Mesodermal cell (in vitro differentiated cells): Measurements from ENCODE around the gene FXYD7.
"Not testable (repeated sequence)": the region's sequence is repeated elsewhere in the genome, so short reads cannot be mapped to it uniquely, and the experiment has no call there.

ENCODE experiments used
- H3K27ac ChIP-seq: 2 replicates; pipeline ENCODE4 v1.7.0; 2013; ENCODE audit warnings: mild to moderate bottlenecking, low read depth, low read length, moderate library complexity; ENCODE audit not compliant: severe bottlenecking
- H3K36me3 ChIP-seq: 2 replicates; pipeline ENCODE4 v1.7.1; 2013; ENCODE audit warnings: mild to moderate bottlenecking, low read length, moderate library complexity; ENCODE audit not compliant: control insufficient read depth, insufficient read depth
- H3K4me1 ChIP-seq: one replicate; pipeline ENCODE4 v1.7.1; 2013; ENCODE audit warnings: mild to moderate bottlenecking, low read length; ENCODE audit not compliant: insufficient read depth, control insufficient read depth, poor library complexity, severe bottlenecking
- H3K4me3 ChIP-seq: 2 replicates; pipeline ENCODE4 v1.7.0; 2013; ENCODE audit warnings: low read length, control low read depth, mild to moderate bottlenecking; ENCODE audit not compliant: insufficient read depth, poor library complexity, severe bottlenecking; ENCODE audit errors: extremely low read depth
- H3K9me3 ChIP-seq: 2 replicates; pipeline ENCODE4 v1.7.1; 2013; ENCODE audit warnings: mild to moderate bottlenecking, low read length, moderate library complexity; ENCODE audit not compliant: control insufficient read depth
- WGBS, 2 experiments: methylation state at CpG; one replicate each; pipeline ENCODE4 v1.1.5; 2013; ENCODE audit warnings: missing lambda C conversion rate in 2 of 2; ENCODE audit not compliant: insufficient coverage in 2 of 2; 5-methylcytosine and 5-hydroxymethylcytosine counted together

FXYD7 gene

GRCh38 chr19:35101949-35102348 is 41.1 kb upstream of the FXYD7 start:
- not testable (repeated sequence) for H3K9me3 ChIP-seq, H3K27ac ChIP-seq, H3K4me1 ChIP-seq, H3K36me3 ChIP-seq, H3K4me3 ChIP-seq
- WGBS, 2 experiments, result 92 to 100% methylated on average over 4 of the region's 10 CpGs

GRCh38 chr19:35103614-35104013 is 39.4 kb upstream of the FXYD7 start:
- not testable (repeated sequence) for H3K27ac ChIP-seq, H3K4me1 ChIP-seq, H3K4me3 ChIP-seq, H3K36me3 ChIP-seq, H3K9me3 ChIP-seq
- WGBS, 2 experiments, result 86% methylated on average over 10 of the region's 10 CpGs

DNA sequence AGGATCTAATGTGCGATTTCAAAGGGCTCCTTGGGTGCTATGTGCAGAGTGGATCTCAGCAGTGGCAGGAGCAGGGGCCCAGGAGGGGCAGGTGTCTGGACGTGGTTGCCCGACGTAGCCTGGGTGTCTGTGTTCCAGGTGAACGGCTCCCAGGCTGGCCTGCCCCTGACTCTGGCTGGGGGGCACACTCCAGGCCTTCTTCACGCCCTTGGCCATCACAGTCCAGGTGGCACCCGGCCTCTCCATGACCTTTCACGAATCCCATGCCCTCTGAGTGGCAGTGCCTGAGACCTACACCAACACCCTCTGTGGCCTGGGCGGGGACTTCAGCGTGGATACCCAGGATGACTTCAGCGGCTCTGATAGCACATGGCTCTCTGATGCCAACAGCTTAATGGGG is 38.7 kb upstream of the FXYD7 start:
- Histone ChIP-seq H3K36me3 (no peaks in the 10 kb centered on the region), H3K9me3 (no peaks in the 10 kb centered on the region), H3K4me3 (no peak overlapping the region), H3K27ac (no peak overlapping the region), H3K4me1 (peaks cover 3% of the 10 kb centered on the region)
- WGBS, 2 experiments, result 95 to 97% methylated on average over 10 of the region's 11 CpGs

DNA sequence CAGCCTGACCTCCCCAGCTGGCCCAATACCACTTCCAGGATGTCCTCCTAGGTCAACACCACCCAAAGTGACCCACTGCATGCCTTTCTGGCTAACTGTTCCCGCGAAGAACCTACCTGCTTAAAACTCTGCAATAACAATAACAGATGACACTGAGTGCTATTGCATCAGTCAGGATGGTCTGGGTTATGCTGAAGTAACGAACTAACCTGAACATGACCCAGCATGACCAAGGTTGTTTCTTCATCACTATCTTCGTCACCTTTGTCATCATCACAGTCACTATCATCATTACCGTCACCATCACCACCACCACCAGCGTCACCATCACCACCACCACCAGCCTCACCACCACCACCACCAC is 38.0 kb upstream of the FXYD7 start:
- Histone ChIP-seq H3K36me3 (no peaks in the 10 kb centered on the region), H3K4me3 (no peak overlapping the region), H3K27ac (no peak overlapping the region), H3K4me1 (peaks cover 3% of the 10 kb centered on the region), H3K9me3 (no peaks in the 10 kb centered on the region)
- 93 to 96% methylated on average over 4 of the region's 6 CpGs for WGBS, 2 experiments

DNA sequence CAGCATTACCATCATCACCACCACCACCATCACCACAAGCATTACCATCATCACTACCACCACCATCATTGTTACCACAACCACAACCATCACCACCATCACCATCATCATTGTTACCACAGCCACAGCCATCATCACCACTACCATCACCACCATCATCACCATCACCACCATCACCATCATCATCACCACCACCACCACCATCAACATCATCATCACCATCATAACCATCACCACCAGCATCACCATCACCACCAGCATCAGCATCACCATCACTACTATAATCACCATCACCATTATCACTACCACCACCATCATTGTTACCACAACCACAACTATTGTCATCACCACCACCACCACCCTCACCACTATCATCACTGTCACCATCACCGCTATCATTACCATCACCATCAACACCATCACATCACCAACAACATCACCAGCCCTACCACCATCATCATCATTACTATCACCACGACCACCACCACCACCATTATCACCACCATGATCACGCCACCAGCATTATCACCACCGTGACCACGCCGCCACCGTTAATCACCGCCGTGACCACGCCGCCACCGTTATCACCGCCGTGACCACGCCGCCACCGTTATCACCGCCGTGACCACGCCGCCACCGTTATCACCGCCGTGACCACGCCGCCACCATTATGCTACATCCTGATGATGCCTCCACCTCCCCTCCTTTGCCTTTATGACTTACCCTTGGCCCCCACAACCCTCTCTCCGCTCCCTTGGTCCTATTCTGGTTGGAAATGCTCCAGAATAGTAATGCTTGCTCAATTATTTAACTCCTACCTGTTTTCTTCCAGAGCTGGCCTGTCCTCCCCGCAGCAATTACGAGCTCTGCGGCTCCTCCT is 37.4 kb upstream of the FXYD7 start:
- Histone ChIP-seq H3K9me3 (no peaks in the 10 kb centered on the region), H3K27ac (no peak overlapping the region)

DNA sequence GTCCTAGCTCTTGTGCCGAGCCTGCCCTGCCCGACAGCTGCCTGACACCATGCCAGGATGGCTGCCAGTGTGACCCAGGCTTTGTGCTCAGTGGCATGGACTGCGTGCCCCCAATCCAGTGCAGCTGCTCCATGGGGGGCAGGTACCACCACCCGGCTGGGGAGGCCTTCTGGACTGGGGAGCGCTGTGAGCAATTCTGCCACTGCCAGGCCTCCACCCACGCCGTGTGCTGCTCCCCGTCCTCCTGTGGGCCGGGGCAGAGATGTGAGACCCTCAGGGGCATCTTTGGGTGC is 36.8 kb upstream of the FXYD7 start:
- no peaks in the 10 kb centered on the region for H3K9me3 ChIP-seq
- peaks cover 3% of the 10 kb centered on the region for H3K4me1 ChIP-seq
- no peak overlapping the region for H3K4me3 ChIP-seq
- no peaks in the 10 kb centered on the region for H3K36me3 ChIP-seq
- 90 to 95% methylated on average over 9 of the region's 9 CpGs for WGBS, 2 experiments
- H3K27ac ChIP-seq, result no peak overlapping the region

More for the DNA sequence above, 37.4 kb upstream of the FXYD7 start:
- Histone ChIP-seq H3K36me3 (no peaks in the 10 kb centered on the region), H3K4me1 (peaks cover 3% of the 10 kb centered on the region), H3K4me3 (no peak overlapping the region)
- WGBS, 2 experiments, result 90 to 92% methylated on average over 19 to 29 of the region's 30 CpGs

DNA sequence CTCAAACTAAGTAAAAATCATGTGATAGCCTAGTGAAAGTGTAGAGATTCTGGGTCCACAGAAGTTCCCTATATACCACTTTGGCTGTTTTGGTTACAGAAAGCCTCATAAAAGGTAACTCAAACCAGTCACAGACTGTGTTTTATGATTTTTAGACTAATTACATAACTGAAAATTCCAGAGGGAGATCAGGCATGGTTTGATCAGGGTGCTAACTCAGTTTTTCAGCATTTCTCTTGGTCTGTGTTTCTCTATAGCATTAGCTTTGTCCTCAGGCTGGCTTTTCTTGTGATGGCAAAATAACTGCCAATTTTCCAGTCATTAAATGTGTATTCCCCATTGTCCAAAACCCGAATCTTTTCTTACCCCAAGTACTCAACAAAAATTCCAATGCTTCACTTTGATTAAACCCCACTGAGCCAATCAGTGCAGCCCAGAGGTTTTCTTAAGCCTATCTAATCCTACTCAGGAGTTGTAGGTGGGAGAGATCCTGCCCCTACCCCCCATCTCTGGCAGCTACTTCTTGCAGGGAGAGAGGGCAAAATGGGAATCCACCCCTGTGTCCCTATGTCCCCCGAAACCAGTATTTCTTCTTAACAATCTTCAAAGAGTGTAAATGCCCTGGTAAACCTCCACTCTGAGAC is 36.0 kb upstream of the FXYD7 start:
- WGBS, 2 experiments, result 100% methylated on average over 1 of the region's 2 CpGs
- H3K27ac ChIP-seq, result peak overlapping the region; percentile 71
- no peak overlapping the region for H3K4me3 ChIP-seq
- H3K36me3 ChIP-seq, result no peaks in the 10 kb centered on the region
- peaks cover 3% of the 10 kb centered on the region for H3K4me1 ChIP-seq
- no peaks in the 10 kb centered on the region for H3K9me3 ChIP-seq

- Histone ChIP-seq H3K36me3 (no peaks in the 10 kb centered on the region), H3K4me1 (peaks cover 3% of the 10 kb centered on the region), H3K4me3 (no peak overlapping the region), H3K9me3 (no peaks in the 10 kb centered on the region), H3K27ac (peak overlapping the region; percentile 71)
- 44 to 46% methylated on average over 5 of the region's 5 CpGs for WGBS, 2 experiments
Measured at GRCh38 chr19:35107545-35107944, 35.5 kb upstream of the FXYD7 start.

DNA sequence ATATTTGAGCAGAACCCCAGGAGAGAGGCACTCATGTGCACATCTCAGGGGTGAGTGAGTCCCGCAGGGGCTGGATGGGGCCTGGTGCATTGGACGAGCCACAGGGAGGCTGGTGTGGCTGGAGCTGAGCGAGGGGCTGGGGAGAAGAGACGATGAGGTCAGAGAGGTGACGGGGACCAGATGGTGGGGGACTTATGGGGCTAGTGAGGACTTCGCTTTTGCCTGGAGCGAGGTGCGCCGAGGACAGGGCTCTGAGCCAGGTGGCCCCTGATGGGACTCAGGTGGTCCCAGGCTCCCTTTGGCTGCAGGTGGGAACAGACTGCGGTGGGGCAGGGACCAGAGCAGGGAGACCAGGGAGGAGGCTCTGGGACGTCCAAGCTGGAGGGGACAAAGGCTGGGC is 34.3 kb upstream of the FXYD7 start:
- H3K36me3 ChIP-seq, result no peaks in the 10 kb centered on the region
- peaks cover 3% of the 10 kb centered on the region for H3K4me1 ChIP-seq
- no peak overlapping the region for H3K4me3 ChIP-seq
- H3K27ac ChIP-seq, result no peak overlapping the region
- H3K9me3 ChIP-seq, result no peaks in the 10 kb centered on the region
- 80 to 85% methylated on average over 11 of the region's 11 CpGs for WGBS, 2 experiments

DNA sequence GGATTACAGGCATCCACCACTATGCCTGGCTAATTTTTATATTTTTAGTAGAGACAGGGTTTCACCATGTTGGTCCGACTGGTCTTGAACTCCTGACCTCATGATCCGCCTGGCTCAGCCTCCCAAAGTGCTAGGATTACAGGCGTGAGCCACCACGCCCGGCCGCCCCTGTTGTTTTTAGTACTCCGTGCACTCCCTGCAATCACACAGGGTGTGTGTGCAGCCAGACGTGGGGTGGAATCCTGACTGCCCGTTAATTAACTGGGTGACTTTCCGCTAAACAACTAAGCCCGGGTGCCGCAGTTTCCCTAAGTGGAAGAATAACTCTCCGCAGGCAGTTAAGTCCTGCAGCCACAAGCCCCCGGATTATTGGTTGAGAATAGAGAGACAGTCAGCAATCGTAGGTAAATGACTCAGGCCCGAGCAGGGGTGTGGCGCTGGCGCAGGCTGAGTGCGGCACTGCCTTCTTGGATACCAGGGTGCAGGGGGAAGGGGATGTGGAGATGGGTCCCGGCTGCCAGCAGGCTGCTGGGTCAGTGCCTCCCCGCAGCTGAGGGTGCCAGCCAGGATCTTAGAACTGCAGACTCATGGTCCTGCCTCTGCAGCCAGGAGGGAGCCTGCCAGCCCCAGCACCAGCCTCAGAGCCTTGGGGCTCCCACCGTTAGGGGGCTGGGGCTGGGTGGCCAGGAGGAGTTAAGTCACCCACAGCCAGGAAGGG is 33.5 kb upstream of the FXYD7 start:
- Histone ChIP-seq H3K4me3 (no peak overlapping the region), H3K9me3 (no peaks in the 10 kb centered on the region), H3K27ac (no peak overlapping the region), H3K36me3 (no peaks in the 10 kb centered on the region), H3K4me1 (peaks cover 3% of the 10 kb centered on the region)
- 88 to 90% methylated on average over 21 to 22 of the region's 22 CpGs for WGBS, 2 experiments

- no peak overlapping the region for H3K4me3 ChIP-seq
- no peaks in the 10 kb centered on the region for H3K36me3 ChIP-seq
- H3K4me1 ChIP-seq, result peaks cover 7% of the 10 kb centered on the region
- 93 to 100% methylated on average over 1 to 3 of the region's 9 CpGs for WGBS, 2 experiments
- H3K27ac ChIP-seq, result no peak overlapping the region
- no peaks in the 10 kb centered on the region for H3K9me3 ChIP-seq
Measured at GRCh38 chr19:35110974-35111373, 32.1 kb upstream of the FXYD7 start.
